Esophagus squamous epithelium (tissue), 5 donors: ENCODE data around the gene HSD17B2. TPM values are rescaled to one million over a fixed set of nuclear protein-coding genes. Genes with fewer than 3 reads are reported as not detected.

ENCODE experiments used
- DNase-seq: peaks from one replicate; lab custom pipeline; 2025; lab: John Stamatoyannopoulos, UW
- H3K27ac ChIP-seq, 4 donors: fragments of 200-600 bp; sonication (generic); one replicate each; pipeline ENCODE4 v1.5.1; 2016 to 2019; ENCODE audit warnings: mild to moderate bottlenecking in 1 of 4
- H3K27me3 ChIP-seq, 4 donors: fragments of 200-600 bp; sonication (generic); 1 replicate in 3 of 4; 2 replicates in 1 of 4; pipeline versions ENCODE4 v1.5.1 to v1.6.0; 2017 to 2021; ENCODE audit warnings: antibody characterized with exemption in 1 of 4
- H3K36me3 ChIP-seq, 3 donors: fragments of 200-600 bp; sonication (generic); one replicate each; pipeline ENCODE4 v1.5.1; 2016 to 2019
- H3K4me1 ChIP-seq, 3 donors: fragments of 200-600 bp; sonication (generic); one replicate each; pipeline ENCODE4 v1.5.1; 2017 to 2019
- H3K4me3 ChIP-seq, 4 donors: fragments of 200-600 bp; sonication (generic); 1 replicate in 3 of 4; 2 replicates in 1 of 4; pipeline ENCODE4 v1.5.1; 2016 to 2019; ENCODE audit warnings: mild to moderate bottlenecking in 2 of 4, moderate library complexity in 1 of 4
- H3K9me3 ChIP-seq, 3 donors: fragments of 200-600 bp; sonication (generic); one replicate each; pipeline ENCODE4 v1.5.1; 2016 to 2019
- POLR2A ChIP-seq, 4 donors: fragments of 450-650 bp; IDR thresholded peaks; one replicate each; pipeline ENCODE4 v1.6.1; 2017; ENCODE audit warnings: antibody characterized with exemption in 4 of 4, mild to moderate bottlenecking in 4 of 4, moderate library complexity in 3 of 4
- WGBS, 2 donors: methylation state at CpG; one replicate each; pipeline ENCODE4 v1.1.5; 2018; 5-methylcytosine and 5-hydroxymethylcytosine counted together
- intact Hi-C: fragments of 100-400 bp; cut with DNase I; formaldehyde crosslinking; loops from one replicate; pipeline ENCODE4 v1.15.0; 2022
- total RNA-seq, 4 donors: library from RNA; depleted of rRNA; stranded (reverse); fragments of >200 nt; gene quantifications; one replicate each; pipeline ENCODE4 v1.1.0, GENCODE V29; 2016
- TF ChIP-seq, protein P1 (sequence below), 6 experiments: fragments of 450-650 bp in 4 of 6; fragments of 200-600 bp in 2 of 6; sonication (generic) in 2 of 6; IDR thresholded peaks; one replicate each; pipeline ENCODE4 v1.5.1; 2016 to 2019; ENCODE audit warnings: antibody characterized with exemption in 6 of 6, mild to moderate bottlenecking in 4 of 6, moderate library complexity in 4 of 6
- donor health status: DM: yes; HTN: yes; CAD: no.

HSD17B2 gene
- total RNA-seq, 4 donors from 2014 or later = 0.72 to 5.1 (median 2.5) TPM

DNA sequence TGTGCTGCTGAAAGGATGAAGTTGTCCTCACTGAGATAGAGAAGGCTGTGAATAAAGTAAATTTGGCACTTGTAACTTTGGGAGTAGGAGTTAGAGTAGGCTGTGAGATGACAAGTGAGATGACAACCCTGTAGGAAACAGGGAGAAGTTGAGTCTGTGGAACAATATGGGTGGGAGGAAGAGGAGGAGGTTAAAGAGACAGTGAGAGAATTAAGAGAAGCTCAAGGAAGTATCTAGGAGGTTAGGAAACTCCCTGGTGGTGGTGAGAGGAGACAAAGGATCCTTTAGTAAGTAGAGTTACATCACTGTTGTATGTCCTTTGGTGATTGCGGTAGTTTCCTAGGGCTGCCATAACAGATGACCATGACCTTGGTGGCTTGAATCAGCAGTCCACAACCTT, 10.7 kb upstream of the HSD17B2 start:
- intact Hi-C loops = no loop called here
- Histone ChIP-seq H3K27ac (no peak overlapping the region), H3K4me1 (peaks cover 5 to 17% (median 5%) of the 10 kb centered on the region in 3 donors), H3K4me3 (no peak overlapping the region), H3K9me3 (no peaks in the 10 kb centered on the region), H3K27me3 (peaks cover 0 to 2% (median 0%) of the 10 kb centered on the region in 4 donors), H3K36me3 (no peaks in the 10 kb centered on the region)
- DNase-seq = no peak
- 89 to 95% methylated on average over 1 of the region's 1 CpG for WGBS, 2 donors
- TF ChIP-seq, protein P1, sequence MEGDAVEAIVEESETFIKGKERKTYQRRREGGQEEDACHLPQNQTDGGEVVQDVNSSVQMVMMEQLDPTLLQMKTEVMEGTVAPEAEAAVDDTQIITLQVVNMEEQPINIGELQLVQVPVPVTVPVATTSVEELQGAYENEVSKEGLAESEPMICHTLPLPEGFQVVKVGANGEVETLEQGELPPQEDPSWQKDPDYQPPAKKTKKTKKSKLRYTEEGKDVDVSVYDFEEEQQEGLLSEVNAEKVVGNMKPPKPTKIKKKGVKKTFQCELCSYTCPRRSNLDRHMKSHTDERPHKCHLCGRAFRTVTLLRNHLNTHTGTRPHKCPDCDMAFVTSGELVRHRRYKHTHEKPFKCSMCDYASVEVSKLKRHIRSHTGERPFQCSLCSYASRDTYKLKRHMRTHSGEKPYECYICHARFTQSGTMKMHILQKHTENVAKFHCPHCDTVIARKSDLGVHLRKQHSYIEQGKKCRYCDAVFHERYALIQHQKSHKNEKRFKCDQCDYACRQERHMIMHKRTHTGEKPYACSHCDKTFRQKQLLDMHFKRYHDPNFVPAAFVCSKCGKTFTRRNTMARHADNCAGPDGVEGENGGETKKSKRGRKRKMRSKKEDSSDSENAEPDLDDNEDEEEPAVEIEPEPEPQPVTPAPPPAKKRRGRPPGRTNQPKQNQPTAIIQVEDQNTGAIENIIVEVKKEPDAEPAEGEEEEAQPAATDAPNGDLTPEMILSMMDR (IDR thresholded peaks at IDR 0.05) = no peak
- no peak for TF ChIP-seq POLR2A (IDR thresholded peaks at IDR 0.05)

DNA sequence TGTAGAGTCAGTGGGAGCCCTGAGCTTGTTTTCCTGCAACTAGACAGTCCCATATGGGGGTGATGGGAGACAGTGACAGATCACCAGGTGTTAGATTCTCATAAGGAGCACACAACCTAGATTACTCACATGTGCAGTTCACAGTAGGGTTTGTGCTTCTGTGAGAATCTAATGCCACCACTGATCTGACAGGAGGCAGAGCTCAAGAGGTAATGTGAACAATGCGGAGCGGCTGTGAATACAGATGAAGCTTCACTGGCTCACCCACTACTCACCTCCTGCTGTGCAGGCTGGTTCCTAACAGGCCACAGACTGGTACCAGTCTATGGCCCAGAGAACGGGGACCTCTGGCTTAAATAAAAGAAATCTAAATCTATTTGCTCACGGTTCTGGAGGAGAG, 10.2 kb upstream of the HSD17B2 start:
- WGBS, 2 donors = 66 to 91% methylated on average over 4 of the region's 4 CpGs
- no peak for DNase-seq
- Histone ChIP-seq H3K4me1 (peaks cover 5 to 17% (median 5%) of the 10 kb centered on the region in 3 donors), H3K27me3 (peaks cover 0 to 2% (median 0%) of the 10 kb centered on the region in 4 donors), H3K4me3 (no peak overlapping the region), H3K27ac (no peak overlapping the region), H3K36me3 (no peaks in the 10 kb centered on the region), H3K9me3 (no peaks in the 10 kb centered on the region)
- intact Hi-C loops = no loop called here
- TF ChIP-seq, protein P1 (IDR thresholded peaks at IDR 0.05) = no peak
- no peak for TF ChIP-seq POLR2A (IDR thresholded peaks at IDR 0.05)

DNA sequence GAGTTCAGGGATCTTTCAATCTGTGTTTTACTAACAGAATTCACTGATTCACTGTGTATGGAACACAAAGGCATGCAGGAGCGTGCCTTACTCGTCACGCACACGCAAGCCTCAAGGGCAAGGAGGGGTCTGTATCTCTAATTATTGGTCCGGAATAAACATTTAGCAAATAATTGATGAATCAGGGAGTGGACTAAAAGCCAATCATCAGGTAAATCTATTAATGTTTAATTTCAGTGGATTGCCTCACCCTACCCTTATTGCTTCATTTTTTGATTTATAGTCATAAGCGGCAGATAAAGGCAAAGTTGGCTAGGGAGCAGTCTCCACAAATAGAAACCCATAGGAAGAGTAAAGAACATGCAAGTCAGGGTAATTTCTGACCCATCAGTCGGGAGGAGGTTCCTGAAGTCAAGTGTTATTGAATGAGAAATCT, 7.4 kb upstream of the HSD17B2 start:
- Histone ChIP-seq H3K27me3 (peaks cover 0 to 2% (median 0%) of the 10 kb centered on the region in 4 donors), H3K4me1 (peaks cover 5 to 27% (median 5%) of the 10 kb centered on the region in 3 donors), H3K27ac (peak overlapping the region in 3 of 4 donors; percentile 41 to 49 (median 42)), H3K36me3 (no peaks in the 10 kb centered on the region), H3K9me3 (no peaks in the 10 kb centered on the region), H3K4me3 (no peak overlapping the region)
- intact Hi-C loops = no loop called here
- 39 to 56% methylated on average over 7 of the region's 7 CpGs for WGBS, 2 donors
- TF ChIP-seq POLR2A (IDR thresholded peaks at IDR 0.05) = no peak
- TF ChIP-seq, protein P1 (IDR thresholded peaks at IDR 0.05) = no peak
- DNase-seq = no peak

DNA sequence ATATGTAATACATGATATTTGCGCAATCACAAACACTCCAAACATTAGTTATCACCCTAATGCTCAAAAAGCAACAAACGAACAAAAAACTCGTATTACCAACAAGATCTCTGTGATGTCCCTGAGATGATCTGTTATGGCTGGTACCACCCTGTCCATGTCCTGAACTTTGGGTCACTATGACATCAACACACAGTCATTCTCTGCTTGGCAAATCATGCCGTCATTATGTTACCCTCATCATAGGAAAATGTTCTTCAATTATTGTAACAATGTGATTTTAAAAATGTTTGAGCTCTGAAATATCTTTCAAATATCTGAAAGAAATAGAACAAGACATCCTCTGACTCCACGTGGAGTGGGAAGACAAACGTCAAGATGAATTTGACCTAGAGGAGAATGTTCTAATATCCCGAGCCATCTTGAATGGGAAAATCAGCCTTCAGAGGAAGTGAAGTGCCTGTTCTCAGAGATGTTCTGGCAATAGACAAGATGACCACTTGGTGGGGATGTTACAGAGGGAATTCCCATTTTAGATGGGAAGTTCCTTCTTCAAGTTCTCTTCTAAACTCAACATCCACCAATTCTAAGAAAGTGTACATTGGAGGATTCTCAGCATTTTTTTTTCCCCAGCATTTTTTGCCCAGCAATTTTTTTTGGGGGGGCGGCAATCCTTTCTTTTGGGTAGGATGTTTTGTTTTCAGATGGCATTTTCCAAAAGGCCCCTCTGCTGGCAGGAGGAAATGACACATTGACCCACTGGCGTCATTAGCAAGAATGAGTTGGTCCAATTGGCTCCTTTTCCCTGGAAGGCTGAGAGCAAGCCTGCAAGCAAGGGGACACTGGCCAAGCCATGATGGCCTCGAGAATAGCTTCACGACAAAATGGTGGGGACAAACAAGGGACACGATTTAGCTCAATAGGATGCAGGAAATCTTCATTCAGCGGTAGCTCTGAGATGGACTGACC, 3.7 kb upstream of the HSD17B2 start:
- H3K9me3 ChIP-seq = no peaks in the 10 kb centered on the region
- no peak for DNase-seq
- 49 to 50% methylated on average over 11 to 13 of the region's 13 CpGs for WGBS, 2 donors
- H3K27me3 ChIP-seq = no peaks in the 10 kb centered on the region
- no peak overlapping the region for H3K4me3 ChIP-seq
- no peak overlapping the region for H3K27ac ChIP-seq
- intact Hi-C loops = loop anchor here (5.0 kb wide), 1 partner anchor 196 kb away; no protein-coding TSS in a partner anchor
- H3K4me1 ChIP-seq = peaks cover 5 to 54% (median 16%) of the 10 kb centered on the region in 3 donors
- no peaks in the 10 kb centered on the region for H3K36me3 ChIP-seq
- TF ChIP-seq, protein P1 (IDR thresholded peaks at IDR 0.05) = peak in 5 of 6 experiments; percentile 45 to 67 (median 59)
- TF ChIP-seq POLR2A (IDR thresholded peaks at IDR 0.05) = no peak

DNA sequence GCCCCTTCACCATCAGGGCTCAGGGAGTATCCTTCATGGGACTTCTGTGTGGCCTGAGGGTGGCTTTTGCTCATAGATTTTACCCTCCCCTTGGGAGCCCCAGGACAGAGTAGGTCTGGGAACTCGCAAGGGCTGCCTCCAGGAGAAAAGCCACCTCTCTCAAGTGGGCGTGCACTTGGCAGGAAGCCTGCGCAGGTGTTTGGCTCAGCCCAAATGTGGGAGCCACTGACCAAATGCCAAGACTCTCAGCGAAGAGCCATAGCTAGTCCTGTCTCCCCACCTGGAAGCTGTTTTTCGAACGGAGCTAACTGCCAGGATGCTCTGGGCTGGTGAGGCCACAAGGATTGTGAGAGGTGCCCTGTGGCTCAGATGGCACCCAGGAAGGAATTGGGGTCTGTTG, 2.0 kb upstream of the HSD17B2 start:
- intact Hi-C loops = loop anchor here (5.0 kb wide), 1 partner anchor 194 kb away; no protein-coding TSS in a partner anchor
- no peak for TF ChIP-seq POLR2A (IDR thresholded peaks at IDR 0.05)
- TF ChIP-seq, protein P1 (IDR thresholded peaks at IDR 0.05) = no peak
- DNase-seq = no peak
- peak overlapping the region in 1 of 4 donors; percentile 26 for H3K27ac ChIP-seq
- peaks cover under 1 to 42% (median 12%) of the 10 kb centered on the region in 3 donors for H3K4me1 ChIP-seq
- H3K9me3 ChIP-seq = no peaks in the 10 kb centered on the region
- no peak overlapping the region for H3K4me3 ChIP-seq
- no peaks in the 10 kb centered on the region for H3K36me3 ChIP-seq
- H3K27me3 ChIP-seq = no peaks in the 10 kb centered on the region
- no CpG with 5 or more reads among the region's 6 CpGs for WGBS, 2 donors
